Keratinocyte (primary cell): ENCODE measurements around the gene NUAK1.

ENCODE experiments used
- EZH2 ChIP-seq: IDR thresholded peaks from one replicate; pipeline ENCODE4 v1.6.1; 2012; ENCODE audit warnings: inconsistent platforms, mild to moderate bottlenecking, low read length, moderate library complexity
- TF ChIP-seq, protein P1 (sequence below), 3 experiments: IDR thresholded peaks in 1 of 3; conservative IDR thresholded peaks in 1 of 3; optimal IDR thresholded peaks in 1 of 3; 2 replicates in 2 of 3; 3 replicates in 1 of 3; pipeline versions ENCODE3 to v1.5.1; 2011; ENCODE audit warnings: low read length in 3 of 3, mild to moderate bottlenecking in 3 of 3, moderate library complexity in 2 of 3, control low read depth in 1 of 3, inconsistent platforms in 1 of 3; ENCODE audit not compliant: insufficient read depth in 2 of 3; ENCODE audit errors: extremely low read depth in 1 of 3

GRCh38 chr12:106138357-106138632 lies 459 bp downstream of the NUAK1 start:
- TF ChIP-seq, protein P1, sequence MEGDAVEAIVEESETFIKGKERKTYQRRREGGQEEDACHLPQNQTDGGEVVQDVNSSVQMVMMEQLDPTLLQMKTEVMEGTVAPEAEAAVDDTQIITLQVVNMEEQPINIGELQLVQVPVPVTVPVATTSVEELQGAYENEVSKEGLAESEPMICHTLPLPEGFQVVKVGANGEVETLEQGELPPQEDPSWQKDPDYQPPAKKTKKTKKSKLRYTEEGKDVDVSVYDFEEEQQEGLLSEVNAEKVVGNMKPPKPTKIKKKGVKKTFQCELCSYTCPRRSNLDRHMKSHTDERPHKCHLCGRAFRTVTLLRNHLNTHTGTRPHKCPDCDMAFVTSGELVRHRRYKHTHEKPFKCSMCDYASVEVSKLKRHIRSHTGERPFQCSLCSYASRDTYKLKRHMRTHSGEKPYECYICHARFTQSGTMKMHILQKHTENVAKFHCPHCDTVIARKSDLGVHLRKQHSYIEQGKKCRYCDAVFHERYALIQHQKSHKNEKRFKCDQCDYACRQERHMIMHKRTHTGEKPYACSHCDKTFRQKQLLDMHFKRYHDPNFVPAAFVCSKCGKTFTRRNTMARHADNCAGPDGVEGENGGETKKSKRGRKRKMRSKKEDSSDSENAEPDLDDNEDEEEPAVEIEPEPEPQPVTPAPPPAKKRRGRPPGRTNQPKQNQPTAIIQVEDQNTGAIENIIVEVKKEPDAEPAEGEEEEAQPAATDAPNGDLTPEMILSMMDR (optimal IDR thresholded peaks at IDR 0.05 in 1 of 3, IDR thresholded peaks at IDR 0.05 in 1 of 3, conservative IDR thresholded peaks at IDR 0.05 in 1 of 3; ENCODE audit: extremely low read depth in 1 of 3, insufficient read depth in 2 of 3, low read length in 3 of 3) = no peak
- TF ChIP-seq EZH2 = no peak
